A673 (cell line): ENCODE results near the gene PCBP3. TPM values are rescaled to one million over a fixed set of nuclear protein-coding genes. Genes with fewer than 3 reads are reported as not detected.

Source experiments
- BruUV-seq: library from RNA; stranded (reverse); fragments of 400-500 nt; replicated peaks from 2 replicates; lab custom pipeline; 2021; lab: Mats Ljungman, UMichigan
- CTCF ChIA-PET: fragments of 300-600 bp; sonication (Branson Sonifier 250); formaldehyde crosslinking; loops from one replicate; lab custom pipeline; 2022; ENCODE audit warnings: antibody characterized with exemption; lab: Charles Lee
- POLR2A ChIA-PET: fragments of 300-600 bp; sonication (Branson Sonifier 250); formaldehyde crosslinking; loops from one replicate; lab custom pipeline; 2022; ENCODE audit warnings: antibody characterized with exemption; ENCODE audit not compliant: low non-redundant PET; lab: Charles Lee
- DNase-seq: peaks from one replicate; pipeline ENCODE4 v3.0.0-alpha.2; 2015; ENCODE audit warnings: low spot score
- H3K27ac ChIP-seq: fragments of 200-600 bp; sonication (generic); 2 replicates; pipeline ENCODE4 v1.5.1; 2016; ENCODE audit warnings: mixed run types, low read depth, mild to moderate bottlenecking, mixed read lengths, antibody characterized with exemption, low read length; ENCODE audit not compliant: poor library complexity, severe bottlenecking
- H3K27me3 ChIP-seq: fragments of 200-600 bp; sonication (generic); replicated peaks from 2 replicates; pipeline ENCODE4 v1.6.1; 2017; ENCODE audit warnings: mixed run types, low read depth, mild to moderate bottlenecking, mixed read lengths, antibody characterized with exemption, low read length; ENCODE audit not compliant: insufficient read depth, poor library complexity
- H3K36me3 ChIP-seq: fragments of 200-600 bp; sonication (generic); 2 replicates; pipeline ENCODE4 v1.6.1; 2016; ENCODE audit warnings: mixed run types, mild to moderate bottlenecking, mixed read lengths, antibody characterized with exemption, low read length; ENCODE audit not compliant: insufficient read depth, poor library complexity, severe bottlenecking
- H3K4me1 ChIP-seq: fragments of 200-600 bp; sonication (generic); 2 replicates; pipeline ENCODE4 v1.6.1; 2017; ENCODE audit warnings: mixed run types, mild to moderate bottlenecking, mixed read lengths, antibody characterized with exemption, low read length; ENCODE audit not compliant: insufficient read depth, poor library complexity, severe bottlenecking
- H3K4me3 ChIP-seq: fragments of 200-600 bp; sonication (generic); 2 replicates; pipeline ENCODE4 v1.5.1; 2016; ENCODE audit warnings: low read depth, mixed run types, mild to moderate bottlenecking, mixed read lengths, low read length; ENCODE audit not compliant: poor library complexity, severe bottlenecking
- H3K9me3 ChIP-seq: fragments of 200-600 bp; sonication (generic); 2 replicates; pipeline ENCODE4 v1.6.1; 2016; ENCODE audit warnings: mixed run types, low read depth, mild to moderate bottlenecking, mixed read lengths, antibody characterized with exemption, low read length; ENCODE audit not compliant: poor library complexity, severe bottlenecking
- EZH2 ChIP-seq: fragments of 200-600 bp; sonication (generic); IDR thresholded peaks from 2 replicates; pipeline ENCODE4 v1.6.1; 2017; ENCODE audit warnings: borderline replicate concordance, low read depth, mild to moderate bottlenecking, mixed read lengths, antibody characterized with exemption, low read length; ENCODE audit not compliant: poor library complexity, severe bottlenecking
- intact Hi-C: fragments of 100-400 bp; cut with micrococcal nuclease; formaldehyde crosslinking; loops from one replicate; pipeline ENCODE4 v1.10.0; 2022; ENCODE audit not compliant: unreplicated experiment
- total RNA-seq: library from RNA; stranded (reverse); gene quantifications from 2 replicates; pipeline ENCODE4 v1.2.3, GENCODE V29; 2021
- TF ChIP-seq, protein P1 (sequence below): fragments of 300-800, 200-600 bp; sonication (generic); conservative IDR thresholded peaks from 2 replicates; pipeline ENCODE4 v1.5.1; 2017; ENCODE audit warnings: low read depth, mild to moderate bottlenecking, antibody characterized with exemption, low read length, moderate library complexity, mixed read lengths

PCBP3 gene
- total RNA-seq, 1 experiment from 2014 or later: 25.6 TPM

DNA sequence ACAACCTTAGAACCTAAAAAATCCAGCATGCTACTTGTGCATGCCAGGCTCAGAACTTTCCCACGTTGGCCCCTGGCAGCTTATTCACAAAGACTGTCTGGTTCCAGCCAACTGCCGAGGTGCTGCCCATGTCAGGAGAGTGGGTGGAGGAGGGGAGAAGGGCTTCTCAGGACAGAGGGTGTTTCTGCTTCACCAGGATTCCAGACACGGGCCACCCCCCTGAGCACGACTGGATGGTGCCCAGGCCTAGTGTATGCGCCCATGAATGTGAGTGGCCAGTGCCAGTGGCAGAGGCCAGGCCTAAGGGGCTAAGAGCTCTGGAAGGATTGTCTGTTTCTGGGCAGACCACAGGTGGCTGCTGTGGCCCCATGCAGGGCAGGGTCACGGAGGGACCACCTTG, 189.9 kb downstream of the PCBP3 start:
- Histone ChIP-seq H3K27ac (no peak overlapping the region), H3K4me1 (no peaks in the 10 kb centered on the region), H3K9me3 (no peaks in the 10 kb centered on the region), H3K4me3 (no peak overlapping the region), H3K36me3 (no peaks in the 10 kb centered on the region), H3K27me3 (no peaks in the 10 kb centered on the region)
- intact Hi-C loops: no loop called here
- ChIA-PET POLR2A (no interaction called here), CTCF (no interaction called here)
- no peak for DNase-seq
- BruUV-seq: no TSS peak
- TF ChIP-seq EZH2: no peak
- TF ChIP-seq, protein P1, sequence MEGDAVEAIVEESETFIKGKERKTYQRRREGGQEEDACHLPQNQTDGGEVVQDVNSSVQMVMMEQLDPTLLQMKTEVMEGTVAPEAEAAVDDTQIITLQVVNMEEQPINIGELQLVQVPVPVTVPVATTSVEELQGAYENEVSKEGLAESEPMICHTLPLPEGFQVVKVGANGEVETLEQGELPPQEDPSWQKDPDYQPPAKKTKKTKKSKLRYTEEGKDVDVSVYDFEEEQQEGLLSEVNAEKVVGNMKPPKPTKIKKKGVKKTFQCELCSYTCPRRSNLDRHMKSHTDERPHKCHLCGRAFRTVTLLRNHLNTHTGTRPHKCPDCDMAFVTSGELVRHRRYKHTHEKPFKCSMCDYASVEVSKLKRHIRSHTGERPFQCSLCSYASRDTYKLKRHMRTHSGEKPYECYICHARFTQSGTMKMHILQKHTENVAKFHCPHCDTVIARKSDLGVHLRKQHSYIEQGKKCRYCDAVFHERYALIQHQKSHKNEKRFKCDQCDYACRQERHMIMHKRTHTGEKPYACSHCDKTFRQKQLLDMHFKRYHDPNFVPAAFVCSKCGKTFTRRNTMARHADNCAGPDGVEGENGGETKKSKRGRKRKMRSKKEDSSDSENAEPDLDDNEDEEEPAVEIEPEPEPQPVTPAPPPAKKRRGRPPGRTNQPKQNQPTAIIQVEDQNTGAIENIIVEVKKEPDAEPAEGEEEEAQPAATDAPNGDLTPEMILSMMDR: no peak

DNA sequence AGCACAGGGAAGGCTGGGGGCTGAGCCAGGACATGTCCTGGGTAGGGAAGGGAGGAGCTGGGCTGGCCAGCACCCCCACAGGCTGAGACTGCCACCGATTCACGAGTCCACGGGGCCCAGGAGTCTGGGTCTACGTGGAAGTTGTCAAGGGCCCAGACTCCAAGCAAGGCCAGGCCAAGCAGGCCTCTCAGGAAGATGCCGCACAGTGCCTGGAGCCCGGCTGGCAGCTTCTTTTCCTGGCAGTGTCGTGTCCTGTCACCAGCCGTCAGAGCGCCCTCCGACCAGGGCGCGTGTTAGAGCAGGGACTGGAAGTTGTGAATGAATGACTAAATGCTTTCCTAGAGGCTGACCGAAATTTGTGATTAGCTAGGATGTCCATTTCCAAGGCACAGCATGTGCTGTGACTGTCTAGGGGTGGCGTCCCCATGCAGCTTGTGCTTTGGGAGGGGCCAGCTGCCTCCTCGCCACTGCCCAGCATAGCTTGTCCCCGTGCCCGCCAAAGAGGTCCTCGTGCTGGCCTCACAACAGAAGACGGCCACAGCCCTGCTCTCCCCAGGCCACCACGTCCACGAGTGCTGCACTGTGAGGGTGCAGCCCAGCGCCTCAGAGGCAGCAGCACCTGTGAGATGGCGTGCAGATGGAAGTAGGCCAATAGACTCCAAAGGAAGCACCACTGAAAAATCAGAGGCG, 190.6 kb downstream of the PCBP3 start:
- intact Hi-C loops: no loop called here
- H3K4me1 ChIP-seq: no peaks in the 10 kb centered on the region
- H3K36me3 ChIP-seq: no peaks in the 10 kb centered on the region
- H3K27me3 ChIP-seq: no peaks in the 10 kb centered on the region
- POLR2A ChIA-PET: no interaction called here
- TF ChIP-seq EZH2: no peak
- TF ChIP-seq, protein P1: no peak
- CTCF ChIA-PET: no interaction called here
- DNase-seq: no peak
- no peak overlapping the region for H3K27ac ChIP-seq
- H3K9me3 ChIP-seq: no peaks in the 10 kb centered on the region
- no peak overlapping the region for H3K4me3 ChIP-seq
- no TSS peak for BruUV-seq

DNA sequence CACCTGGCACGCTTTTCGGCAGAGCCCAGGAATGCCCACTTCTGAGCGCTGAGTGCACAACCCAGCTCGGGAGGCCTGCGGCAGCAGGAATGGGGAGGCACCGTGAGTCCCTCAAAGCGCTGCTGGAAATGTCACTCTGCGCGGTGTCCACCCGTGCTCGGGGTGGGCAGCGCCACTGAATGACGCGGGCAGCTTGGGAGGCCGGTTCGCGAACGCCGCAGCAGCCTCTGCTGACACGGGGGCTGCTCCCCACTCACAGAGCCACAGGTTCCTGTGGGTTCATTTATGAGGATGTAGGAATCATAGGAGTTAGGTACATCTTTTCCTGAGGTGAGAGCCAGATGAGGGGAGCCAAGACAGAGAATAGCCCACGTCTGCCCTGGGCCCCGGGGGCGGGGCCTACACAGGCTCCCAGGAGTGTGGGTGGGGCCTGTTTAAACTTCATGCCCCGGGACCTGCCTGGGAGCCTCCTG, 191.3 kb downstream of the PCBP3 start:
- CTCF ChIA-PET: no interaction called here
- intact Hi-C loops: no loop called here
- Histone ChIP-seq H3K36me3 (no peaks in the 10 kb centered on the region), H3K27me3 (no peaks in the 10 kb centered on the region), H3K4me3 (no peak overlapping the region), H3K4me1 (no peaks in the 10 kb centered on the region), H3K27ac (no peak overlapping the region), H3K9me3 (no peaks in the 10 kb centered on the region)
- POLR2A ChIA-PET: no interaction called here
- DNase-seq: no peak
- no TSS peak for BruUV-seq
- TF ChIP-seq, protein P1: no peak
- TF ChIP-seq EZH2: no peak
